Muscle of leg (tissue), 11 donors: Measurements from ENCODE around the gene MYRIP. TPM values are rescaled to one million over a fixed set of nuclear protein-coding genes. Genes with fewer than 3 reads are reported as not detected.
"Not testable (repeated sequence)": the region's sequence is repeated elsewhere in the genome, so short reads cannot be mapped to it uniquely, and the experiment has no call there.

Experiments used
- DNase-seq: peaks from one replicate; pipeline ENCODE4 v3.0.0; 2013
- H3K27ac ChIP-seq: one replicate; pipeline ENCODE4 v1.5.1; 2013; ENCODE audit warnings: mild to moderate bottlenecking, low read length, control low read depth
- H3K27me3 ChIP-seq: one replicate; pipeline ENCODE4 v1.6.1; 2013; ENCODE audit warnings: low read length; ENCODE audit not compliant: control insufficient read depth, insufficient read depth
- H3K36me3 ChIP-seq: one replicate; pipeline ENCODE4 v1.6.1; 2013; ENCODE audit warnings: low read length; ENCODE audit not compliant: control insufficient read depth, insufficient read depth
- H3K4me1 ChIP-seq: one replicate; pipeline ENCODE4 v1.6.1; 2013; ENCODE audit warnings: low read length; ENCODE audit not compliant: control insufficient read depth, insufficient read depth
- H3K4me3 ChIP-seq: one replicate; pipeline ENCODE4 v1.5.1; 2013; ENCODE audit warnings: low read length, control low read depth
- H3K9me3 ChIP-seq: replicated peaks from 2 replicates; pipeline ENCODE4 v1.6.1; 2013; ENCODE audit warnings: low read depth, low read length; ENCODE audit not compliant: control insufficient read depth
- WGBS: methylation state at CpG from one replicate; pipeline ENCODE4 v1.1.5; 2013; ENCODE audit warnings: missing lambda C conversion rate; ENCODE audit not compliant: insufficient coverage; 5-methylcytosine and 5-hydroxymethylcytosine counted together
- polyA plus RNA-seq, 8 donors: library from polyadenylated mRNA; unstranded; fragments of 120-200 nt; gene quantifications; one replicate each; pipeline versions ENCODE4 v1.2.1 to v1.2.3, GENCODE V29; 2013; ENCODE audit warnings: inconsistent platforms in 1 of 8, low replicate concordance in 1 of 8; ENCODE audit not compliant: insufficient read length in 8 of 8, insufficient read depth in 1 of 8
- total RNA-seq: library from RNA; stranded (reverse); fragments of 120-200 nt; gene quantifications from one replicate; pipeline ENCODE4 v1.2.4, GENCODE V29; 2013

Gene MYRIP
- total and polyA plus RNA-seq, 9 donors: 0.43 to 1.3 (median 0.75) TPM

DNA sequence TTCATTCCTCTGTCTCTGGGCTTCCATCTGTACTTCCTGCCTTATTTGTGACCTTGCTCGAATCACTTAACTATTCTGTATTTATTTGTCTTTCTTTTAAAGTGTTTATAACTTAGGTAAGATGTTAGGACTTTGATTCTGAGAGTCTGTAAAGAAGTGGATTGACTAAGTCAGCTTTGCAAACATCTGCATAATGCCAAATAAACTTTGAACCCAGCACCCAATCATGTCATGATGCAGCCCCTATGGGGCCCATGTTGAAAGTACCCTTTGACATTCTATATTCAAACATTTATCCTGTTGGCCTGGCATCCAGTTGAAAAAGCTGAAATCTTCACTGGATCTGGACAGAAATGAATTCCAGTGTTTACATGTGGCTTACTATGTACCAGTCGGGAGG, 3.8 kb upstream of the MYRIP start:
- peaks cover 25% of the 10 kb centered on the region for H3K27me3 ChIP-seq
- H3K36me3 ChIP-seq: no peaks in the 10 kb centered on the region
- DNase-seq: no peak
- no CpG with 5 or more reads among the region's 2 CpGs for WGBS
- H3K9me3 ChIP-seq: no peaks in the 10 kb centered on the region
- H3K4me3 ChIP-seq: no peak overlapping the region
- H3K27ac ChIP-seq: no peak overlapping the region
- H3K4me1 ChIP-seq: peaks cover 17% of the 10 kb centered on the region

DNA sequence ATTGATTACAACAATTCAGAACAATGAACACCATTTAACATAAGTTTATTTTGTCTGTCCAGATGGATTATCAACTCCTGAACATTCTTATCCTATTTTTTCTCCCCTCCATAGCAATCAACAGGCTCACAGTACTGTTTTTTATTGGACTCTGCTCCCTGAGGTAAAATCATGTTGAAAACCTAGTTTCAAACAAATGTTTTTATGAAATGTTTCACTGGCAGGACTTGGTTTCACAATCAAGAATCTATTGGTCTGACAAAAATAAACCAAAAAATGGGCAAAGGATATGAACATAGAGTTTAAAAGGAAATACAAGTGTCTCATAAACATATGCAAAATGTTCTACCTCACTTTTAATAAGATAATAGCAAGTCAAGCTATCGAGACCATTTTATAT, 2.6 kb upstream of the MYRIP start:
- Histone ChIP-seq H3K4me3 (no peak overlapping the region), H3K9me3 (no peaks in the 10 kb centered on the region), H3K27me3 (peaks cover 37% of the 10 kb centered on the region), H3K36me3 (no peaks in the 10 kb centered on the region), H3K4me1 (peaks cover 17% of the 10 kb centered on the region), H3K27ac (no peak overlapping the region)
- no peak for DNase-seq
- WGBS: no CpG with 5 or more reads among the region's 1 CpG

DNA sequence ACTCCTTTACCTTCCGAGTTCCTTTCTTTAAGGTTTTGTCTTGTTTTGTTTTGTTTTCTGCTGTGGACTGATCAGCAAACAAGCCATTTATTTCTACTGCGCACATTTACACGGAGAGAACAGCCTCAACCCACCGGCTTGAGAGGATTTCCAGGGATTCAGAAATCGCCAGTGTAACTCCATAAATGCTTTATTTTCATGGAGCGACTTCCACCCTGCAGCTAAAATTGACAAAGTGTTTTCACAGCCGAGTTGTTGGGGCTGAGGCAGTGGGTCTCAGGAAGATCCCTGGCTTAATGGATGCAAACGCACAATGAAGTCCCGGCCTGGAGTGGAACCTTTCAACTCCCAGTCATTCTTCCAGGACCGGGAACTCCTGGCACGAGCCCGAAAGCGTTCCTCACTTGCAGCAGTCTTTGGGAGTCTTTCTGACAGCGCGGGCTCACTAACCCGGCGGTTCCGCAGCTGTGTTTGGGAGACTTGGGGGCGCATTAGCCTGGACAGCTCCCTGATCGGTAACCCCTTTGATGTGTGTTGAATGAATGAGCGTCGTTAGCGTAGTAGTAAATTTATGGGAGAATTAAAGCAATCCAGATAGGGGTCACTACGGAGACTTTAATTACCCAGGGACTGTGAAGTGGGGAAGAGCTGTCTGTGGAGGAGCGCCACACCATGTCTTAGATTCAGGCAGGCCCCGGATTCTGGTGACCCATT, 785 bp upstream of the MYRIP start:
- H3K36me3 ChIP-seq: no peaks in the 10 kb centered on the region
- H3K9me3 ChIP-seq: no peaks in the 10 kb centered on the region
- H3K27ac ChIP-seq: no peak overlapping the region
- peak; percentile 54 for DNase-seq
- H3K4me1 ChIP-seq: peaks cover 17% of the 10 kb centered on the region
- H3K27me3 ChIP-seq: peaks cover 45% of the 10 kb centered on the region
- peak overlapping the region; percentile 41 for H3K4me3 ChIP-seq
- 3% methylated on average over 10 of the region's 26 CpGs for WGBS

DNA sequence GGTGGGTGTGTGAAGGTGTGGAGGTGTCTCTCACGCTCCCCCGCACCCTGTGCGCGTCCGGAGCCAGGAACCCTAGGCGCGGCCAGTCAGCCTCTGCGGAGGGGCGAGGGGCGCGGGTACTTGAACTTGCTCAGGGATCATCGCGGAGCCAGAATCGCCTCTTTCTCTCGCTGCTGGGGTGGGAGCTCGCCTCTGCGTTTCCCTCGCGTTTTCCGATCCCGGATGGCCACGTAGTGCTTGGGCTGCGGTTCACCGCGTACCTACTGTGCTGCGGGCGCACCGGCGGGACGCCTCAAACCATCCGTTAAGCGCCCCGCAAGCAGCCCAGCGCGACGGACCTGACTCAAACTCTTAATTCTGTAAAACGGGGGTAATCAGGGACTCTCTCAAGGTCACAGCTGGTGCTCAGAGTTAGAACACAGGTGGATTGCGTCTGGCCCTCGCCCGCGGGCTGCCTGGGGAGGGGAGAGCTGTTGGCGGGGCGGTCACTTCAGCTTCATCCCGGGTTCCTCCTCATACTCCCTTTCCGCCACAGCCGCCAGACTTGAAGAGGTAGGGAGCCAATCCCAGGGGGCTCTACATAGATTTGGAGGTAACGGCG, 686 bp downstream of the MYRIP start:
- 2% methylated on average over 37 of the region's 48 CpGs for WGBS
- Histone ChIP-seq H3K4me3 (peak overlapping the region; percentile 40), H3K27ac (no peak overlapping the region), H3K9me3 (no peaks in the 10 kb centered on the region), H3K27me3 (peaks cover 45% of the 10 kb centered on the region), H3K36me3 (no peaks in the 10 kb centered on the region), H3K4me1 (peaks cover 17% of the 10 kb centered on the region)
- DNase-seq: no peak

DNA sequence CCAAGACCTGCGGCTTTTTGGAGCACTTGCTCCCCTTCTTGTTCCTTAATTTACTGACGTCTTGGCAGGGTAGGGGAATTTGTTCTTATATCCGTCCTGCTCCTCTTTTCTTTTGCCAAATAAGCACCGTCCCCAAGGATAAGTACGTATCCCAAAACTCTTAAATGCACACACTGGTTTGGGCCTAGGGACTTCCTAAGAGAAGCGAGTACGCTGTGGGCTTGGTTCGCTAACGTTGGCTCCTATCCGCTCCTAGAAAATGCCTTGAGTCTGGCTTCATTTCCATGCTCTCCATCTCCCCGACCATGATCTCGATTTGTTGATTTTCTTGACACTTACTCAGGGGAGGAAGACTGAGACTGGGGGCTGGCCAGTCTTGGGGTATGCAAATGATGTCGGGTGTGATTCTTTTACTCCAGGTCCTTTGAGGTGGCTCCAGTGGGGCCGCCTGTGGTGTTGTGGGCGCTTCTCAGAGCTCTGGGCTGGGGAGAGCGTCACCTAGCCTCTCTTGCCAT, 1.3 kb downstream of the MYRIP start:
- no peak overlapping the region for H3K4me3 ChIP-seq
- peaks cover 17% of the 10 kb centered on the region for H3K4me1 ChIP-seq
- peaks cover 45% of the 10 kb centered on the region for H3K27me3 ChIP-seq
- WGBS: 5% methylated on average over 7 of the region's 16 CpGs
- no peaks in the 10 kb centered on the region for H3K9me3 ChIP-seq
- DNase-seq: no peak
- no peak overlapping the region for H3K27ac ChIP-seq
- H3K36me3 ChIP-seq: no peaks in the 10 kb centered on the region

DNA sequence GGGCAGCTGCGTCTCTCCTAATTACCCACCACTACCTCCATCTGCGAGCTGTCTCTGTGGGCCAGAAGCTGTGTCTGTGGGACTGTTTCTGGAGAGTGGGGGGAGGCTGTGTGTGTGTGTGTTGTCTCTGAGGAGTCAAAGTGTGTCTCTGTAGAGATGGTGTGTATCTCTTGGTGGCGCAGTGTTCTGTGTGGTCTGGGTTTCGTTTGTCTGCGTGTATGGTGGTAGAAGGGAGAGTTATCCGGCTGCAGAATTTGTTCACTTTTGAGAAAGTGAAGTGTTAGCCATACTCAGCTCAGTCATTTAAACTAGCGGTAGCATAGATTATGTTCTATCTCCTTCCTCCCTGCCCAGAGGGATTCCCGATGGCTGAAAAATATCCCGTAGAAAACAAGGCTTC, 2.2 kb downstream of the MYRIP start:
- Histone ChIP-seq H3K36me3 (no peaks in the 10 kb centered on the region), H3K4me1 (peaks cover 17% of the 10 kb centered on the region), H3K4me3 (no peak overlapping the region), H3K27ac (no peak overlapping the region), H3K27me3 (peaks cover 45% of the 10 kb centered on the region), H3K9me3 (no peaks in the 10 kb centered on the region)
- WGBS: 96% methylated on average over 4 of the region's 9 CpGs
- DNase-seq: no peak

DNA sequence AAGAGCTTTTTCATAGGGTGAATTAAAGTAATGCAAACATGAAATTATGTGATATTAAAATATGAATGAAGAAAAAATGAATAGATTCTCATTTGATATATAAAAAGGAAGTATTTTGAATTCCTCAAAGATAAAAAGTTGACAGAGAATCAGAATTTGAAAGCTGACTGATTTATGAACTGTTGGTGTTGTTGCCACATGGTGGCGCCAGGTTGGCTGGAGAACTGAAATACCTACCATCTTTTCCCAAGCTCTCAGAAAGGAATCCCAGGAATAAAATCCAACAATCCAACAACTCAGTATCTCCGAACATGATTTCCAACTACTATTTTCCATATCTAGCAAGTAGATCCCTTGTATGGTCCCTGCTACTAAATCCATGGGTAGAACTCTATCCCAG, 3.1 kb downstream of the MYRIP start:
- DNase-seq: no peak
- whole genome bisulfite sequencing: no CpG with 5 or more reads among the region's 2 CpGs
- Histone ChIP-seq H3K27me3 (peaks cover 40% of the 10 kb centered on the region), H3K4me1 (peaks cover 17% of the 10 kb centered on the region), H3K9me3 (no peaks in the 10 kb centered on the region), H3K27ac (no peak overlapping the region), H3K36me3 (no peaks in the 10 kb centered on the region), H3K4me3 (no peak overlapping the region)

DNA sequence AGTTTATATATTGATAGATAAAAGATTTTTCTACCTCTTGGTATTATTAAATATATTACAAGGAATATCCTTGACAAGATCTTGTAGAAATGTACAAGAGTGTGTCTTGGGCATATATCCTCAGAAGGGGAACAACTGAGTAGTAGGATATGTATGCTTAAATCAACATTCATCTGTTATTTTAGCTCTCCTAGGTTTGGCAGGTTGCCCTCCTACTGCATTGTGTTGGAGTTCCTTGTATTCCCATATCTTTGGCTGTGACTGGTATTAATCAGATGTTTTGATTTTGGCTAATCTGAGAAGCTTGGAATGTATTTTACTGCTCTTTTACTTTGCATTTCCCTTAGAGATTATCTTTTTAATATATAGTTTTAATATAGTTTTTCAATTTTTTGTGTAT, 4.6 kb downstream of the MYRIP start:
- no peak overlapping the region for H3K4me3 ChIP-seq
- H3K27ac ChIP-seq: no peak overlapping the region
- H3K27me3 ChIP-seq: peaks cover 32% of the 10 kb centered on the region
- H3K9me3 ChIP-seq: no peaks in the 10 kb centered on the region
- H3K36me3 ChIP-seq: no peaks in the 10 kb centered on the region
- peaks cover 11% of the 10 kb centered on the region for H3K4me1 ChIP-seq
- DNase-seq: peak; percentile 14

DNA sequence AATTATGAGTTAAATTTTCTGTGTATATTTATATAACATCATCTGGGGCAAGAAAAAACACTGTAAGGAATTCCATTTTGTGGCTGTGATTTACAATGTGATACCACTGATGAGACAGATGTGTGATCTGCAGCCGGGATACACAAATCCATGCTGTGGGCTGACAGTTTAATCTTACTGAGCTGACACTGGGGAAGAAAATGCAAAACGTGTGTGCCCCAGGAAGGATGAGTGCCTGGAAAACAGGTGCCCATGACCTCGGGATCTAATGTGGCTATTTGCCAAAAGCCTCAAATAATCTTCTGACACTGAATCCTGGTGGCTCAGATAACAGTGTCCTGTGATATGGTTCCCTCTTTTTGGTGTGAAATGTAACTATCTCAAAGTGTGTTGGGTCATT, 10.5 kb downstream of the MYRIP start:
- Histone ChIP-seq H3K4me3 (no peak overlapping the region), H3K4me1 (no peaks in the 10 kb centered on the region), H3K27ac (no peak overlapping the region), H3K36me3 (no peaks in the 10 kb centered on the region), H3K9me3 (no peaks in the 10 kb centered on the region), H3K27me3 (no peaks in the 10 kb centered on the region)
- DNase-seq: no peak
- WGBS: 8% methylated on average over 3 of the region's 3 CpGs

DNA sequence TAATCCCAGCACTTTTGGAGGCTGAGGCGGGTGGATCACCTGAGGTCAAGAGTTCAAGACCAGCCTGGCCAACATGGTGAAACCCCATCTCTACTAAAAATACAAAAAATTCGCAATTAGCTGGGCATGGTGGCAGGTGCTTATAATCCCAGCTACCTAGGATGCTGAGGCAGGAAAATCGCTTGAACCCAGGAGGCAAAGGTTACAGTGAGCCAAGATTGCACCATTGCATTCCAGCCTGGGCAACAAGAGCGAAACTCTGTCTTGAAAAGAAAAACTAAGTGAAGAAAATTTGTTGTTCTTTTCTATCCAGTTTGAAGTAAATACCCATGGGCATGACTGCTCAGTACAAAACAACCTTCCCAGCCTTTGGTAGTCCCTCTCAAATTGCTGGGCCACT, 24.4 kb downstream of the MYRIP start:
- 86% methylated on average over 1 of the region's 4 CpGs for WGBS
- H3K4me3 ChIP-seq, H3K36me3 ChIP-seq, DNase-seq, H3K4me1 ChIP-seq, H3K27ac ChIP-seq, H3K9me3 ChIP-seq, H3K27me3 ChIP-seq: not testable (repeated sequence)
